Endothelial cell of umbilical vein (primary cell): Measurements from ENCODE around the gene SRGAP3. TPM values are rescaled to one million over a fixed set of nuclear protein-coding genes. Genes with fewer than 3 reads are reported as not detected.

ENCODE experiments used
- BruUV-seq: library from RNA; stranded (reverse); fragments of 400-500 nt; replicated peaks from 2 replicates; lab custom pipeline; 2021; lab: Mats Ljungman, UMichigan
- CTCF ChIA-PET: fragments of 300-600, 350-600 bp; sonication (Branson Sonifier 250); formaldehyde crosslinking; loops from one replicate; lab custom pipeline; 2021; ENCODE audit warnings: antibody characterized with exemption, inconsistent platforms; lab: Charles Lee
- POLR2A ChIA-PET: fragments of 300-600, 350-600 bp; sonication (Branson Sonifier 250); formaldehyde crosslinking; loops from one replicate; lab custom pipeline; 2021; ENCODE audit warnings: antibody characterized with exemption, inconsistent platforms; lab: Charles Lee
- DNase-seq: peaks from one replicate; pipeline ENCODE4 v3.0.0-alpha.2; 2011; ENCODE audit warnings: low read depth, low spot score
- FAIRE-seq: peaks from 2 replicates; lab custom pipeline; 2011; peaks lifted over from hg19 to GRCh38; lab: Jason Lieb, UNC
- H2AFZ ChIP-seq: 2 replicates; pipeline ENCODE4 v1.6.0; 2012; ENCODE audit warnings: low read depth, low read length, control low read depth, inconsistent platforms
- H3K27ac ChIP-seq: 2 replicates; pipeline ENCODE4 v1.5.1; 2011; ENCODE audit warnings: low read depth, mild to moderate bottlenecking, control low read depth, low read length, moderate library complexity; ENCODE audit not compliant: insufficient read depth
- H3K27me3 ChIP-seq, 2 experiments: 2 replicates each; pipeline versions ENCODE4 v1.6.0 to v1.6.1; 2011; ENCODE audit warnings: low read length in 2 of 2, mixed read lengths in 1 of 2; ENCODE audit not compliant: control insufficient read depth in 2 of 2, insufficient read depth in 2 of 2
- H3K36me3 ChIP-seq, 2 experiments: 2 replicates in 1 of 2; 3 replicates in 1 of 2; pipeline ENCODE4 v1.5.1; 2011; ENCODE audit warnings: low read length in 2 of 2, mild to moderate bottlenecking in 1 of 2, moderate library complexity in 1 of 2; ENCODE audit not compliant: control insufficient read depth in 2 of 2, insufficient read depth in 2 of 2; ENCODE audit errors: extremely low read depth in 1 of 2
- H3K4me1 ChIP-seq: 3 replicates; pipeline ENCODE4 v1.5.1; 2011; ENCODE audit warnings: mild to moderate bottlenecking, low read length; ENCODE audit not compliant: control insufficient read depth, insufficient read depth; ENCODE audit errors: extremely low read depth
- H3K4me2 ChIP-seq: 2 replicates; pipeline ENCODE4 v1.6.1; 2011; ENCODE audit warnings: low read length, control low read depth, mixed read lengths; ENCODE audit not compliant: insufficient read depth
- H3K4me3 ChIP-seq, 3 experiments: fragments of 200-600 bp in 1 of 3; sonication (generic), shearing (Covaris generic) in 1 of 3; replicated peaks in 1 of 3; 2 replicates each; pipeline ENCODE4 v1.5.1; 2011 to 2016; ENCODE audit warnings: control low read depth in 3 of 3, low read length in 3 of 3, mild to moderate bottlenecking in 2 of 3, inconsistent platforms in 1 of 3, low read depth in 1 of 3, moderate library complexity in 1 of 3; ENCODE audit not compliant: insufficient read depth in 1 of 3
- H3K79me2 ChIP-seq: 2 replicates; pipeline ENCODE4 v1.6.0; 2012; ENCODE audit warnings: low read length, inconsistent platforms; ENCODE audit not compliant: control insufficient read depth, insufficient read depth
- H3K9ac ChIP-seq: replicated peaks from 2 replicates; pipeline ENCODE3; 2011; ENCODE audit warnings: low read length, control low read depth; ENCODE audit not compliant: insufficient read depth; ENCODE audit errors: extremely low read depth
- H3K9me1 ChIP-seq: replicated peaks from 3 replicates; pipeline ENCODE4 v1.6.0; 2011; ENCODE audit warnings: mild to moderate bottlenecking, low read length; ENCODE audit not compliant: control insufficient read depth, insufficient read depth; ENCODE audit errors: extremely low read depth
- H3K9me3 ChIP-seq: replicated peaks from 2 replicates; pipeline ENCODE4 v1.5.1; 2012; ENCODE audit warnings: low read length, inconsistent platforms; ENCODE audit not compliant: control insufficient read depth, insufficient read depth
- H4K20me1 ChIP-seq: replicated peaks from 2 replicates; pipeline ENCODE3; 2011; ENCODE audit warnings: mild to moderate bottlenecking, low read length; ENCODE audit not compliant: control insufficient read depth, insufficient read depth; ENCODE audit errors: extremely low read depth
- EZH2 ChIP-seq: IDR thresholded peaks from 2 replicates; pipeline ENCODE4 v1.6.1; 2012; ENCODE audit warnings: borderline replicate concordance, low read depth, mild to moderate bottlenecking, moderate library complexity, low read length, inconsistent platforms; ENCODE audit not compliant: severe bottlenecking
- FOS ChIP-seq: IDR thresholded peaks from 2 replicates; pipeline ENCODE4 v1.6.1; 2011; ENCODE audit warnings: mild to moderate bottlenecking, low read length, moderate library complexity, borderline replicate concordance; ENCODE audit not compliant: insufficient read depth
- GATA2 ChIP-seq: IDR thresholded peaks from 2 replicates; pipeline ENCODE4 v1.7.0; 2011; ENCODE audit warnings: low read depth, mild to moderate bottlenecking, moderate library complexity, mixed read lengths, low read length; ENCODE audit not compliant: insufficient read length, insufficient read depth
- JUN ChIP-seq: IDR thresholded peaks from 2 replicates; pipeline ENCODE4 v1.6.1; 2011; ENCODE audit warnings: borderline replicate concordance, low read depth; ENCODE audit not compliant: insufficient read length, insufficient read depth
- MYC ChIP-seq: IDR thresholded peaks from one replicate; pipeline ENCODE4 v1.6.1; 2011; ENCODE audit warnings: mild to moderate bottlenecking, low read depth, low read length
- POLR2A ChIP-seq: IDR thresholded peaks from 2 replicates; pipeline ENCODE4 v1.6.1; 2012; ENCODE audit warnings: low read depth, mild to moderate bottlenecking, control low read depth, low read length
- POLR2AphosphoS5 ChIP-seq: IDR thresholded peaks from 2 replicates; pipeline ENCODE4 v1.6.1; 2012; ENCODE audit warnings: low read depth, mild to moderate bottlenecking, control low read depth, low read length, moderate library complexity; ENCODE audit not compliant: insufficient read depth
- dilution Hi-C: fragments of 300-500 bp; cut with MboI; formaldehyde crosslinking; loops from one replicate; pipeline ENCODE4 v1.15.0; 2019; ENCODE audit warnings: low sequenced_read_pairs; ENCODE audit not compliant: extremely low pct_ligation_motif_present
- intact Hi-C: fragments of 100-400 bp; cut with micrococcal nuclease; formaldehyde crosslinking; loops from one replicate; pipeline ENCODE4 v1.10.0; 2022
- polyA plus RNA-seq, 4 experiments: library from polyadenylated mRNA; depleted of rRNA in 3 of 4; stranded (reverse) in 3 of 4; unstranded in 1 of 4; fragments of >200 nt; gene quantifications; 2 replicates each; pipeline versions ENCODE4 v1.2.1 to v1.2.3, GENCODE V29; 2011 to 2012; ENCODE audit warnings: missing spikeins in 1 of 4
- total RNA-seq: library from RNA; stranded (reverse); gene quantifications from 2 replicates; pipeline ENCODE4 v1.2.3, GENCODE V29; 2021
- TF ChIP-seq, protein P1 (sequence below), 2 donors: IDR thresholded peaks; 1 replicate in 1 of 2; 2 replicates in 1 of 2; pipeline ENCODE4 v1.5.1; 2011; ENCODE audit warnings: low read length in 2 of 2, mild to moderate bottlenecking in 2 of 2, moderate library complexity in 2 of 2, control low read depth in 1 of 2, inconsistent platforms in 1 of 2, low read depth in 1 of 2; ENCODE audit not compliant: insufficient read depth in 1 of 2; ENCODE audit errors: extremely low read depth in 1 of 2
- TF ChIP-seq, protein P2 (sequence below): IDR thresholded peaks from 2 replicates; pipeline ENCODE4 v1.6.1; 2011; ENCODE audit not compliant: insufficient read depth, insufficient read length

The SRGAP3 gene
- total and polyA plus RNA-seq, 2 donors (not counting 3 experiments of a cell fraction or from before 2014, with no cell fraction given), result 0.06 TPM; not detected in 1

DNA sequence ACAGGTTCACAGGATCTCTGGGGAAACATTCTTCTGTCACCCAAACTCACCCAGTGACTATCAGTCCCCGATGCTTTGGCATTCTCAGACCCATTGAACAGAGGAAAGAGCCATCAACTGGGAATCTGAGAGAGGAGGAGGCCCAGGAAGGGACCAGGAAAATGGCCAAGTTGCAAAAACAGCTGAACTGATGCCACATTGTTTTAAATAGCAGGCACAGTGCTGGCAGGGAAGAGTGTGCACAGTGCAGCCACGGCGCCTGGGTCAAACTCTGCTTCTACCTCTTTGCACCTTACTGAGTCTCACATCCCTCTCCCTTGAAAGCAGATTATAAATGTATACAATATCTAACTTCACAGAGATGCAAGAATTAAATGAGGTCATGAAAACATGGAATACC is 66.4 kb downstream of the SRGAP3 start:
- Histone ChIP-seq H3K9me1 (no peaks in the 10 kb centered on the region), H2AFZ (no peak overlapping the region), H3K4me1 (no peaks in the 10 kb centered on the region), H3K27me3 (peaks cover 0 to 2% of the 10 kb centered on the region in 2 experiments), H3K9me3 (no peaks in the 10 kb centered on the region), H3K9ac (no peak overlapping the region), H3K27ac (no peak overlapping the region), H3K79me2 (no peaks in the 10 kb centered on the region), H3K36me3 (no peaks in the 10 kb centered on the region), H3K4me3 (no peak overlapping the region), H3K4me2 (no peak overlapping the region), H4K20me1 (no peaks in the 10 kb centered on the region)
- no TSS peak for BruUV-seq
- TF ChIP-seq, protein P1, sequence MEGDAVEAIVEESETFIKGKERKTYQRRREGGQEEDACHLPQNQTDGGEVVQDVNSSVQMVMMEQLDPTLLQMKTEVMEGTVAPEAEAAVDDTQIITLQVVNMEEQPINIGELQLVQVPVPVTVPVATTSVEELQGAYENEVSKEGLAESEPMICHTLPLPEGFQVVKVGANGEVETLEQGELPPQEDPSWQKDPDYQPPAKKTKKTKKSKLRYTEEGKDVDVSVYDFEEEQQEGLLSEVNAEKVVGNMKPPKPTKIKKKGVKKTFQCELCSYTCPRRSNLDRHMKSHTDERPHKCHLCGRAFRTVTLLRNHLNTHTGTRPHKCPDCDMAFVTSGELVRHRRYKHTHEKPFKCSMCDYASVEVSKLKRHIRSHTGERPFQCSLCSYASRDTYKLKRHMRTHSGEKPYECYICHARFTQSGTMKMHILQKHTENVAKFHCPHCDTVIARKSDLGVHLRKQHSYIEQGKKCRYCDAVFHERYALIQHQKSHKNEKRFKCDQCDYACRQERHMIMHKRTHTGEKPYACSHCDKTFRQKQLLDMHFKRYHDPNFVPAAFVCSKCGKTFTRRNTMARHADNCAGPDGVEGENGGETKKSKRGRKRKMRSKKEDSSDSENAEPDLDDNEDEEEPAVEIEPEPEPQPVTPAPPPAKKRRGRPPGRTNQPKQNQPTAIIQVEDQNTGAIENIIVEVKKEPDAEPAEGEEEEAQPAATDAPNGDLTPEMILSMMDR (IDR thresholded peaks at IDR 0.05; ENCODE audit: extremely low read depth in 1 of 2, insufficient read depth in 1 of 2, low read depth in 1 of 2, low read length in 2 of 2), result no peak
- TF ChIP-seq GATA2, result no peak
- TF ChIP-seq EZH2, result no peak
- FAIRE-seq (no peak), DNase-seq (no peak)
- ChIA-PET CTCF (no interaction called here), POLR2A (no interaction called here)
- dilution Hi-C loops (no loop called here), intact Hi-C loops (no loop called here)

DNA sequence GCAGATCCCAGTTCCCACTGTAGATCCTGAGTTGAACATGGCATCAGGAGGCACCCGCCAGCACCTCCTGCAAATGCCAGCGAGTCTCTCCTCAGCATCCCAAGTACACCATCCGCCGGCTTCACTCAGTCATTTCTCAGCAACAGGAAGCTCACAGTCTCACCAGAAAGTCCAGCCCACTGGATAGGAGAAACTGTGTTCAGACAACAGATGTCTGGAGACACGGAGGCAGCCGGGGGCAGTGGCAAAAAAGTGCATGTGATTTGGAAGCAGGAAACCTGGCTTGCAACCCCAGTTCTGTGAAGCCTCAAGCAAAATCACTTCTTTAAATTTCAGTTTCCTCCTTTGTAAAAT is 68.7 kb downstream of the SRGAP3 start:
- no peak overlapping the region for H2AFZ ChIP-seq
- H3K27me3 ChIP-seq, result no peaks in the 10 kb centered on the region
- no peaks in the 10 kb centered on the region for H3K36me3 ChIP-seq
- no peaks in the 10 kb centered on the region for H4K20me1 ChIP-seq
- no peaks in the 10 kb centered on the region for H3K79me2 ChIP-seq
- dilution Hi-C loops, result no loop called here
- BruUV-seq, result no TSS peak
- H3K9ac ChIP-seq, result no peak overlapping the region
- no peak overlapping the region for H3K4me2 ChIP-seq
- no peak for DNase-seq
- H3K4me3 ChIP-seq, result no peak overlapping the region
- ChIA-PET POLR2A (no interaction called here), CTCF (no interaction called here)
- no peaks in the 10 kb centered on the region for H3K4me1 ChIP-seq
- H3K9me3 ChIP-seq, result no peaks in the 10 kb centered on the region
- TF ChIP-seq POLR2A, result no peak
- no peak for TF ChIP-seq FOS
- no peak for TF ChIP-seq GATA2
- no peak for TF ChIP-seq JUN
- TF ChIP-seq MYC, result no peak
- TF ChIP-seq, protein P2, sequence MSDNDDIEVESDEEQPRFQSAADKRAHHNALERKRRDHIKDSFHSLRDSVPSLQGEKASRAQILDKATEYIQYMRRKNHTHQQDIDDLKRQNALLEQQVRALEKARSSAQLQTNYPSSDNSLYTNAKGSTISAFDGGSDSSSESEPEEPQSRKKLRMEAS, result no peak
- TF ChIP-seq EZH2, result no peak
- TF ChIP-seq, protein P1 (IDR thresholded peaks at IDR 0.05; ENCODE audit: extremely low read depth in 1 of 2, insufficient read depth in 1 of 2, low read depth in 1 of 2, low read length in 2 of 2), result no peak
- no peak for TF ChIP-seq POLR2AphosphoS5
- FAIRE-seq, result no peak
- intact Hi-C loops, result no loop called here
- no peaks in the 10 kb centered on the region for H3K9me1 ChIP-seq
- H3K27ac ChIP-seq, result no peak overlapping the region
